Body of pancreas (tissue), 4 donors: Measurements from ENCODE around the gene DUSP8.

Experiments
- POLR2A ChIP-seq, 3 donors: fragments of 450-650 bp; IDR thresholded peaks; one replicate each; pipeline ENCODE4 v1.6.1; 2016; ENCODE audit warnings: antibody characterized with exemption in 3 of 3, mild to moderate bottlenecking in 2 of 3
- TF ChIP-seq, protein P1 (sequence below), 7 experiments: fragments of 450-650 bp in 4 of 7; fragments of 200-600 bp in 3 of 7; sonication (generic) in 3 of 7; IDR thresholded peaks; one replicate each; pipeline ENCODE4 v1.5.1; 2016 to 2019; ENCODE audit warnings: antibody characterized with exemption in 7 of 7

DNA sequence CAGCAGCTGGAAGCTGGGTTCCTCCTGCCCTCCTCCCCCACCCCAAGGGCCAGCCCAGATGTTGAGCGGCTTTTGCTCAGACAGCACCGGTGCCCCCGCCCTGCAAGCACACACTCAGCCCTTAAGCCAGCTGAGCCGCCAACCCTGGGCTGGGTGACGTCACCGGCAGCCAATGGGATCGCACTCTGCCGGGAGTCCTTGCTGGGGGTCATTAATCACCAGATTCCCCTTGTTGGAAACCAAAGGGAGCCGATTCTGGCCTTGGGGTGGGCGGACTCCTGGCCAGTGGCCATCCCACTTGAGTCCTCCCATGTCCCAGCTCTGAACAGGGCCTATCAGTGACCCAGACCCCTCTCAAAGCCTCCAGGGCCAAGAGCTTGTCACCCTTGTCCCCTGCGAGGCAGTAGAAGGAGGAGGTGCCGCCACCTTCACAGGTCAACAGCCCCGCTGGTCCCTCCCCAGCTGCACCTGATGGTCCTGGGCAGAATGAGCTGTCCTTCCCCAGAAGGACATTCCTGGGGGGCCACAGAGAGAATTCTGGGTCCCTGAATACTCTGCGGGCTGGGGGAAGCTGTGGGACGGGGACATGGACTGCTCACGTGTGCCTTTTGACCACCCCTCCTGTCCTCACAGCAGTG, 7.4 kb downstream of the DUSP8 start:
- TF ChIP-seq, protein P1, sequence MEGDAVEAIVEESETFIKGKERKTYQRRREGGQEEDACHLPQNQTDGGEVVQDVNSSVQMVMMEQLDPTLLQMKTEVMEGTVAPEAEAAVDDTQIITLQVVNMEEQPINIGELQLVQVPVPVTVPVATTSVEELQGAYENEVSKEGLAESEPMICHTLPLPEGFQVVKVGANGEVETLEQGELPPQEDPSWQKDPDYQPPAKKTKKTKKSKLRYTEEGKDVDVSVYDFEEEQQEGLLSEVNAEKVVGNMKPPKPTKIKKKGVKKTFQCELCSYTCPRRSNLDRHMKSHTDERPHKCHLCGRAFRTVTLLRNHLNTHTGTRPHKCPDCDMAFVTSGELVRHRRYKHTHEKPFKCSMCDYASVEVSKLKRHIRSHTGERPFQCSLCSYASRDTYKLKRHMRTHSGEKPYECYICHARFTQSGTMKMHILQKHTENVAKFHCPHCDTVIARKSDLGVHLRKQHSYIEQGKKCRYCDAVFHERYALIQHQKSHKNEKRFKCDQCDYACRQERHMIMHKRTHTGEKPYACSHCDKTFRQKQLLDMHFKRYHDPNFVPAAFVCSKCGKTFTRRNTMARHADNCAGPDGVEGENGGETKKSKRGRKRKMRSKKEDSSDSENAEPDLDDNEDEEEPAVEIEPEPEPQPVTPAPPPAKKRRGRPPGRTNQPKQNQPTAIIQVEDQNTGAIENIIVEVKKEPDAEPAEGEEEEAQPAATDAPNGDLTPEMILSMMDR (IDR thresholded peaks at IDR 0.05): peak in 1 of 7 experiments; percentile 16
- peak in 1 of 3 donors; percentile 10 for TF ChIP-seq POLR2A (IDR thresholded peaks at IDR 0.05)
